HepG2 (cell line): ENCODE data around the gene NOC2L. TPM values are rescaled to one million over a fixed set of nuclear protein-coding genes. Genes with fewer than 3 reads are reported as not detected.

ENCODE experiments used
- ATAC-seq: fragments of 200-7000 bp; cut with Tn5 transposase; 3 replicates; pipeline ENCODE4 v1.9.1; 2020; ENCODE audit warnings: mild to moderate bottlenecking, moderate library complexity
- BruUV-seq: library from RNA; stranded (reverse); fragments of 400-500 nt; replicated peaks from 2 replicates; lab custom pipeline; 2021; lab: Mats Ljungman, UMichigan
- CTCF ChIA-PET: fragments of 300-600 bp; formaldehyde crosslinking; extraction: SDS; loops from one replicate; lab custom pipeline; 2021; ENCODE audit warnings: low total read pairs, inconsistent platforms, low intra/inter-chr PET ratio; lab: Yijun Ruan, JAX
- POLR2A ChIA-PET: fragments of 350-600 bp; sonication (Branson Sonifier 250); formaldehyde crosslinking; loops from one replicate; lab custom pipeline; 2020; ENCODE audit warnings: antibody characterized with exemption, inconsistent platforms; lab: Yijun Ruan, JAX
- DNase-seq: peaks from one replicate; pipeline ENCODE4 v3.0.0-alpha.2; 2015; ENCODE audit warnings: low spot score
- FAIRE-seq: peaks from 3 replicates; lab custom pipeline; 2011; peaks lifted over from hg19 to GRCh38; lab: Jason Lieb, UNC
- H2AFZ ChIP-seq: one replicate; pipeline ENCODE4 v1.6.1; 2011; ENCODE audit warnings: low read length, inconsistent platforms
- H3K27ac ChIP-seq: fragments of 300-600 bp; 3 replicates; pipeline ENCODE4 v1.8.0; 2011; ENCODE audit warnings: mixed run types, mild to moderate bottlenecking, mixed read lengths, low read length, inconsistent platforms; ENCODE audit not compliant: insufficient read depth; ENCODE audit errors: extremely low read length
- H3K27me3 ChIP-seq, 2 experiments: fragments of 200-600 bp in 1 of 2; 2 replicates in 1 of 2; 3 replicates in 1 of 2; pipeline versions ENCODE4 v1.6.0 to v1.8.0; 2011; ENCODE audit warnings: low read length in 2 of 2, mild to moderate bottlenecking in 2 of 2, moderate library complexity in 2 of 2, inconsistent platforms in 1 of 2; ENCODE audit not compliant: insufficient read depth in 2 of 2, control insufficient read depth in 1 of 2
- H3K36me3 ChIP-seq, 2 experiments: fragments of 200-600 bp in 1 of 2; replicated peaks in 1 of 2; 2 replicates in 1 of 2; 3 replicates in 1 of 2; pipeline versions ENCODE4 v1.5.1 to v1.8.0; 2011; ENCODE audit warnings: low read length in 2 of 2, inconsistent platforms in 1 of 2; ENCODE audit not compliant: insufficient read depth in 2 of 2, control insufficient read depth in 1 of 2
- H3K4me1 ChIP-seq: 2 replicates; pipeline ENCODE4 v1.5.1; 2012; ENCODE audit warnings: low read length, inconsistent platforms; ENCODE audit not compliant: insufficient read depth
- H3K4me2 ChIP-seq: 2 replicates; pipeline ENCODE4 v1.6.0; 2011; ENCODE audit warnings: low read depth, low read length, inconsistent platforms
- H3K4me3 ChIP-seq, 3 experiments: fragments of 200-600 bp in 1 of 3; sonication (generic), shearing (Covaris generic) in 1 of 3; replicated peaks in 1 of 3; 2 replicates each; pipeline ENCODE4 v1.5.1; 2011 to 2016; ENCODE audit warnings: low read length in 3 of 3, inconsistent platforms in 2 of 3, low read depth in 2 of 3, mild to moderate bottlenecking in 2 of 3, control low read depth in 1 of 3, mixed read lengths in 1 of 3; ENCODE audit not compliant: insufficient read depth in 1 of 3
- H3K79me2 ChIP-seq: one replicate; pipeline ENCODE4 v1.6.1; 2011; ENCODE audit warnings: low read length, inconsistent platforms; ENCODE audit not compliant: insufficient read depth
- H3K9ac ChIP-seq: 2 replicates; pipeline ENCODE4 v1.6.0; 2011; ENCODE audit warnings: mild to moderate bottlenecking, low read depth, low read length, inconsistent platforms; ENCODE audit not compliant: insufficient read depth
- H3K9me3 ChIP-seq: 2 replicates; pipeline ENCODE4 v1.5.1; 2012; ENCODE audit warnings: mild to moderate bottlenecking, low read length
- H4K20me1 ChIP-seq: 2 replicates; pipeline ENCODE4 v1.6.0; 2011; ENCODE audit warnings: inconsistent platforms, mild to moderate bottlenecking, low read length, moderate library complexity; ENCODE audit not compliant: insufficient read depth
- ATF6 ChIP-seq: sonication (generic); formaldehyde crosslinking; conservative IDR thresholded peaks from 2 replicates; pipeline ENCODE4 v1.4.0; 2020; ENCODE audit warnings: missing genetic modification reagents
- PHF20 ChIP-seq: sonication (generic); formaldehyde crosslinking; IDR thresholded peaks from 2 replicates; pipeline ENCODE4 v1.5.0; 2020; ENCODE audit warnings: mild to moderate bottlenecking, missing genetic modification reagents
- PITX1 ChIP-seq: sonication (generic); formaldehyde crosslinking; IDR thresholded peaks from 2 replicates; pipeline ENCODE4 v1.5.1; 2020; ENCODE audit warnings: mild to moderate bottlenecking, missing genetic modification reagents
- SP4 ChIP-seq: sonication (generic); formaldehyde crosslinking; IDR thresholded peaks from 2 replicates; pipeline ENCODE4 v1.8.1; 2023; ENCODE audit warnings: mild to moderate bottlenecking, missing genetic modification reagents
- ZBTB2 ChIP-seq: sonication (generic); formaldehyde crosslinking; IDR thresholded peaks from 2 replicates; pipeline ENCODE4 v1.8.0; 2022; ENCODE audit warnings: low read depth, missing genetic modification reagents
- ZNF205 ChIP-seq: IDR thresholded peaks from 2 replicates; pipeline ENCODE4 v1.6.1; 2018; ENCODE audit warnings: missing biosample characterization, missing genetic modification reagents
- ZNF224 ChIP-seq: sonication (generic); formaldehyde crosslinking; IDR thresholded peaks from 2 replicates; pipeline ENCODE4 v1.5.0; 2020; ENCODE audit warnings: mild to moderate bottlenecking, missing genetic modification reagents
- ZNF274 ChIP-seq: sonication (generic); formaldehyde crosslinking; IDR thresholded peaks from 2 replicates; pipeline ENCODE4 v1.5.1; 2020; ENCODE audit warnings: mild to moderate bottlenecking, missing genetic modification reagents
- ZSCAN31 ChIP-seq: sonication (generic); formaldehyde crosslinking; IDR thresholded peaks from 2 replicates; pipeline ENCODE4 v1.5.0; 2020; ENCODE audit warnings: low read depth, mild to moderate bottlenecking, missing genetic modification reagents
- WGBS: methylation state at CpG from one replicate; pipeline ENCODE4 v1.1.6; 2017; ENCODE audit warnings: low lambda C conversion rate; 5-methylcytosine and 5-hydroxymethylcytosine counted together
- in situ Hi-C: cut with HindIII; loops from 2 replicates; pipeline ENCODE4 v1.10.0; 2017; ENCODE audit warnings: low pct_unique_long_range_greater_than_20kb; ENCODE audit not compliant: extremely low pct_ligation_motif_present
- intact Hi-C: fragments of 100-400 bp; cut with micrococcal nuclease; formaldehyde crosslinking; loops from one replicate; pipeline ENCODE4 v1.10.0; 2022; ENCODE audit not compliant: unreplicated experiment
- polyA plus RNA-seq, 8 experiments: library from polyadenylated mRNA; depleted of rRNA in 3 of 8; stranded (reverse) in 7 of 8; unstranded in 1 of 8; fragments of >200 nt; fragmentation: Illumina TruSeq in 4 of 8; extraction: Trizol in 4 of 8; gene quantifications; 2 replicates each; pipeline versions ENCODE4 v1.2.1 to v1.2.3, GENCODE V29; 2011 to 2016; ENCODE audit warnings: low read depth in 4 of 8, missing spikeins in 1 of 8, mixed read lengths in 1 of 8; ENCODE audit not compliant: insufficient read depth in 1 of 8
- total RNA-seq, 5 experiments: library from RNA; depleted of rRNA; stranded (reverse); fragments of >200 nt; fragmentation: Illumina TruSeq; extraction: Trizol; gene quantifications; 2 replicates each; pipeline ENCODE4 v1.2.3, GENCODE V29; 2016; ENCODE audit warnings: low read depth in 1 of 5

Gene NOC2L
- total and polyA plus RNA-seq, 2 of the 13 experiments (the other 11 are each of a cell fraction or from before 2014, with no cell fraction given) = 32.0 to 103 TPM

- no peak for TF ChIP-seq ZSCAN31 (CRISPR knock-in tag)
These were observed 23.0 kb upstream of the NOC2L start, which contains the start of gene PERM1 (continued) for GRCh38 chr1:981955-982558.

GRCh38 chr1:981491-981954, 22.5 kb upstream of the NOC2L start:
- peak overlapping the region; percentile 15; the same call in 1 of the 2 replicates for H3K9ac ChIP-seq
- DNase-seq (no peak), FAIRE-seq (no peak), ATAC-seq (peak; percentile 9)
- CTCF ChIA-PET = no interaction called here
- H3K27me3 ChIP-seq = peaks cover 22 to 58% of the 10 kb centered on the region in 2 experiments
- BruUV-seq = no TSS peak
- no peak overlapping the region for H3K27ac ChIP-seq
- no peaks in the 10 kb centered on the region for H4K20me1 ChIP-seq
- WGBS = 13% methylated on average over 3 of the region's 21 CpGs
- H3K79me2 ChIP-seq = no peaks in the 10 kb centered on the region
- POLR2A ChIA-PET = interaction anchor here (1.0 to 1.9 kb wide), 2 partner anchors 15 to 18 kb away, joined by 3 to 4 read pairs; partner anchors contain the start of genes HES4 and PLEKHN1
- intact Hi-C loops (no loop called here), in situ Hi-C loops (no loop called here)
- peak overlapping the region in 1 of 3 experiments; percentile 70; a peak in 1 of 6 replicates for H3K4me3 ChIP-seq
- no peaks in the 10 kb centered on the region for H3K9me3 ChIP-seq
- H3K4me1 ChIP-seq = peaks cover 45% of the 10 kb centered on the region
- peak overlapping the region; percentile 74 for H3K4me2 ChIP-seq
- H2AFZ ChIP-seq = no peak overlapping the region
- H3K36me3 ChIP-seq = no peaks in the 10 kb centered on the region
- peak; percentile 79; the same call in 1 of the 2 replicates for TF ChIP-seq ZNF274 (CRISPR knock-in tag)
- no peak for TF ChIP-seq ATF6
- TF ChIP-seq PITX1 (CRISPR knock-in tag) = 0 out of 2 replicates have a peak, but pooled peaks have one; percentile 28
- TF ChIP-seq ZBTB2 = 0 out of 2 replicates have a peak, but pooled peaks have one; percentile 2
- TF ChIP-seq PHF20 (CRISPR knock-in tag) = no peak
- 0 out of 2 replicates have a peak, but pooled peaks have one; percentile 26 for TF ChIP-seq SP4 (CRISPR knock-in tag)
- no peak for TF ChIP-seq ZNF205 (CRISPR knock-in tag)
- TF ChIP-seq ZNF224 (CRISPR knock-in tag) = 0 out of 2 replicates have a peak, but pooled peaks have one; percentile 20
